ENCODE data around the gene DCDC1. TPM values are rescaled to one million over a fixed set of nuclear protein-coding genes. Genes with fewer than 3 reads are reported as not detected.

The DCDC1 gene
- total RNA-seq, 1 donor from 2014 or later, result not detected

DNA sequence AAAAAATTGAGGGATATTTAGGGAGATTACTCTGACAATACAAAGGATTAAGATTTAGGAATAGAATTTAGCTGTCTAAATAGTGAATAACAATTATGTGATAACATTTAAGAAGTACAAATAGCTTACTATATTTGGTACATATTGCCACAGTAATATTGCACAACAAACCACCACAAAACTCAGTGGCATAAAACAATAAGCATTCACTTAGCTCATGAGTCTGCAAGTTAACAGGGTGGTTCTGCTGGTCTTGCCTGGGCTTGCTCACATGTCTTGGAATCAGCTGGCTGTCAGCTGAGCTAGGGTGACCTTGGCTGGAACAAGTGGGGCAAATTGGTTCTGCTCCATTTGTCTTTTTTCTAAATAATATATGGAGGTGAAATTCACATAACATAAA is 115.1 kb downstream of the DCDC1 start:
- Histone ChIP-seq H3K9me3 (no peaks in the 10 kb centered on the region), H3K4me1 (no peaks in the 10 kb centered on the region), H3K4me3 (no peak overlapping the region), H3K27ac (no peak overlapping the region), H3K36me3 (no peaks in the 10 kb centered on the region), H3K27me3 (no peaks in the 10 kb centered on the region)
- DNase-seq (ENCODE audit: low spot score in 2 of 2), result no peak
- intact Hi-C loops (cut with DNase I), result no loop called here
- TF ChIP-seq, protein P1, sequence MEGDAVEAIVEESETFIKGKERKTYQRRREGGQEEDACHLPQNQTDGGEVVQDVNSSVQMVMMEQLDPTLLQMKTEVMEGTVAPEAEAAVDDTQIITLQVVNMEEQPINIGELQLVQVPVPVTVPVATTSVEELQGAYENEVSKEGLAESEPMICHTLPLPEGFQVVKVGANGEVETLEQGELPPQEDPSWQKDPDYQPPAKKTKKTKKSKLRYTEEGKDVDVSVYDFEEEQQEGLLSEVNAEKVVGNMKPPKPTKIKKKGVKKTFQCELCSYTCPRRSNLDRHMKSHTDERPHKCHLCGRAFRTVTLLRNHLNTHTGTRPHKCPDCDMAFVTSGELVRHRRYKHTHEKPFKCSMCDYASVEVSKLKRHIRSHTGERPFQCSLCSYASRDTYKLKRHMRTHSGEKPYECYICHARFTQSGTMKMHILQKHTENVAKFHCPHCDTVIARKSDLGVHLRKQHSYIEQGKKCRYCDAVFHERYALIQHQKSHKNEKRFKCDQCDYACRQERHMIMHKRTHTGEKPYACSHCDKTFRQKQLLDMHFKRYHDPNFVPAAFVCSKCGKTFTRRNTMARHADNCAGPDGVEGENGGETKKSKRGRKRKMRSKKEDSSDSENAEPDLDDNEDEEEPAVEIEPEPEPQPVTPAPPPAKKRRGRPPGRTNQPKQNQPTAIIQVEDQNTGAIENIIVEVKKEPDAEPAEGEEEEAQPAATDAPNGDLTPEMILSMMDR (IDR thresholded peaks at IDR 0.05), result no peak

DNA sequence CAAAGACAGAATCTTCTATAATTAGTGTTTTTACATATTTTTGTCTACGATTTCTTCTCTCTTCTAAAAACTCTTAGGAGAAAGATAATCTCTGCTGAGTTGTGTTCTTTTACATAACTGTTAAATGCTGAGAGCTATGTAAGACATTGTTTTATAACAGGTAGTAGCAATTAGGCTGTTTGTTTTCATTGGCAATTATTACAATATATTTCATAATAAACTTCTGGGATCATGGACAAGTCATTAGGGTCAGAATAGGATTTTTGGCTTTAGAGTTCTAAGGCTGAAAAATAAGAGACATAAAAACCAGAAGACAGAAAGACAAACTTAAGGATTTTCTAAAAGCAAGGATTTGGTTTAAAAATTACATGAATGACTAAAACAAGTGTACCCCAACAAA is 120.8 kb downstream of the DCDC1 start:
- Histone ChIP-seq H3K4me3 (no peak overlapping the region), H3K9me3 (no peaks in the 10 kb centered on the region), H3K27me3 (no peaks in the 10 kb centered on the region), H3K27ac (no peak overlapping the region), H3K36me3 (no peaks in the 10 kb centered on the region), H3K4me1 (no peaks in the 10 kb centered on the region)
- intact Hi-C loops (cut with DNase I), result no loop called here
- no peak for DNase-seq (ENCODE audit: low spot score in 2 of 2)
- TF ChIP-seq, protein P1 (IDR thresholded peaks at IDR 0.05), result no peak

DNA sequence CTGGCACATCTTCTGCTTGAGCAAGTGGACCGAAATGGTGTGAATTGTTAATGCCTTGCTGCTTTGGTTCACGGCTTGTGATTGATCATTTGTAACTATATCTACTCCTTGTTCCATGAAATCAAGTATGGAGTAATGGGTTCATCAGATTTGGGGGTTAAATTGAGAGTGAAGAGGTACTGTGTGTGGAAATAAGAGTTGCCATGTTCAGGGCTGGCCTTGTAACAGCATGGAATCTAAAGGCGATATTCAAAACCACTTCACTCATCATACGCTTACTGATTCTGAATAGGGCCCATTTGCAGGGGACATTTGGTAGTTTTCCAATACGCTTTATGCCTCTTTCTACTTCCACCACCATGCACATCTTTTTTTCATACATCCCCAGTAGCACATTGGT is 122.2 kb downstream of the DCDC1 start:
- Histone ChIP-seq H3K9me3 (no peaks in the 10 kb centered on the region), H3K4me1 (no peaks in the 10 kb centered on the region), H3K36me3 (no peaks in the 10 kb centered on the region), H3K27ac (no peak overlapping the region), H3K27me3 (no peaks in the 10 kb centered on the region), H3K4me3 (no peak overlapping the region)
- intact Hi-C loops (cut with DNase I), result no loop called here
- no peak for DNase-seq (ENCODE audit: low spot score in 2 of 2)
- TF ChIP-seq, protein P1 (IDR thresholded peaks at IDR 0.05), result no peak

DNA sequence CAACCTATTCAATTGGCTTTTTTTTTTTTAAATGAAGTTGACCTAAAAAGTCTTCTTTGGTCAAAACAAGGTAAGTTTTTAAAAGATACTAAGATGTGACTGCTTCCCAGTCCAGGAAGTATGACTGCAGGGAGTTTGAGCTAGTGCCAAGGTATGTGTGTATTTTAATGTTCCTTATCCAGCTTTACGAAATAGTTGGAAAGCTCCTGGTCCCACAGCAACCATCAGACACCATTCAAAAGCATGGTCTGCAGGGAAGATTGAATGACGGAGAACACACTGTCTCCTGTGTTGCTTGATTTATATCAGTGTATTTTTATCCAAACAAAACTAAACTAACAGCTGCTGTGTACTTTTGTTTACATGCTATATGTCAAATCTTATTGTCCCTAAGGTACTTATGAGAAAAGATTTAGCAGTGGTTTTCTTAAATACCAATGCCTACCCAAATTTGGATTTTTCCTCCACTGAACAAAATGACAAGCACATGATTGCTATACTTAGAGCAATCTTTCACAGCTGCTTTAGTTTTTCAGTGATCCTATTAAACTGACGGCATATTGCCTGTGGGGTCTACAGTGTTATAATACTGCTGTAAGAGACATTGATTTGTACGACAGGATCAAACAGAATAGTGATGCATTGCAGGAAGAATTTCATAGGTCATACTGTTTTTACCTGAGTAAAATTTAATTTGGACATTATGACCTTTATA is 122.9 kb downstream of the DCDC1 start:
- no peak overlapping the region for H3K27ac ChIP-seq
- no peaks in the 10 kb centered on the region for H3K4me1 ChIP-seq
- no peak overlapping the region for H3K4me3 ChIP-seq
- DNase-seq (ENCODE audit: low spot score in 2 of 2), result no peak
- H3K9me3 ChIP-seq, result no peaks in the 10 kb centered on the region
- H3K27me3 ChIP-seq, result no peaks in the 10 kb centered on the region
- intact Hi-C loops (cut with DNase I), result no loop called here
- H3K36me3 ChIP-seq, result no peaks in the 10 kb centered on the region
- TF ChIP-seq, protein P1 (IDR thresholded peaks at IDR 0.05), result no peak

DNA sequence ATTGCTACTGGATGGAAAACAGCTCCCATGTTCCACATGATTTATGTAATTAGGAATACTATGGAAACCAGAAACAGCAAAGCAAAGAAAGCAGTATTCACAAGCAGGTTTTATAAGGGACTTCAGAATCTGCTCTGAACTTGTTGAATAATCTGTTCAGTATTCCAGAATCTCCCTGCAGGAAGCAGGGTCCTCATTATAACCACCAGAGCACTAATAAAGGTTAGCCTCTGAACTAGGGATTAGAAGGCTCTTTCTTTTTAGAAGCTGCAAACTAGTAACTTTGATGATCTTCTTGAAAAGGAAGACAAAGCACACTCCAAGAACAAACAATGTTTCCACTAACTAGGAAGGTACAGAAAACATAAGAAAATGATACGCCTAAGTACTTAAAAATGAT is 125.8 kb downstream of the DCDC1 start:
- no peaks in the 10 kb centered on the region for H3K9me3 ChIP-seq
- TF ChIP-seq, protein P1 (IDR thresholded peaks at IDR 0.05), result no peak
- no peak overlapping the region for H3K4me3 ChIP-seq
- no peaks in the 10 kb centered on the region for H3K36me3 ChIP-seq
- DNase-seq (ENCODE audit: low spot score in 2 of 2), result no peak
- H3K27me3 ChIP-seq, result no peaks in the 10 kb centered on the region
- H3K27ac ChIP-seq, result no peak overlapping the region
- no peaks in the 10 kb centered on the region for H3K4me1 ChIP-seq
- intact Hi-C loops (cut with DNase I), result no loop called here
